Gastroesophageal sphincter (tissue), 4 donors: ENCODE measurements around the gene SERPING1. TPM values are rescaled to one million over a fixed set of nuclear protein-coding genes. Genes with fewer than 3 reads are reported as not detected.

ENCODE experiments used
- ATAC-seq: fragments of 150-250 bp; one replicate; pipeline ENCODE4 v1.9.1; 2016; ENCODE audit warnings: mild to moderate bottlenecking, moderate library complexity
- H3K27ac ChIP-seq, 4 donors: fragments of 200-600 bp; sonication (generic) in 3 of 4; 1 replicate in 3 of 4; 2 replicates in 1 of 4; pipeline ENCODE4 v1.5.1; 2016 to 2019
- H3K27me3 ChIP-seq: fragments of 200-600 bp; sonication (generic); one replicate; pipeline ENCODE4 v1.5.1; 2019
- H3K36me3 ChIP-seq, 2 donors: fragments of 200-600 bp; sonication (generic); one replicate each; pipeline ENCODE4 v1.5.1; 2019; ENCODE audit warnings: control low read depth in 1 of 2
- H3K4me1 ChIP-seq, 3 donors: fragments of 200-600 bp; sonication (generic); 1 replicate in 2 of 3; 2 replicates in 1 of 3; pipeline ENCODE4 v1.5.1; 2016 to 2019; ENCODE audit warnings: control low read depth in 2 of 3
- H3K4me3 ChIP-seq, 2 donors: fragments of 200-600 bp; sonication (generic); one replicate each; pipeline ENCODE4 v1.5.1; 2019; ENCODE audit warnings: mild to moderate bottlenecking in 1 of 2, moderate library complexity in 1 of 2
- H3K9me3 ChIP-seq, 3 donors: fragments of 200-600 bp; sonication (generic); one replicate each; pipeline ENCODE4 v1.5.1; 2017 to 2019; ENCODE audit warnings: control low read depth in 2 of 3
- EP300 ChIP-seq: sonication (generic); formaldehyde crosslinking; IDR thresholded peaks from one replicate; pipeline ENCODE4 v1.6.1; 2017; ENCODE audit warnings: antibody characterized with exemption, mild to moderate bottlenecking
- POLR2A ChIP-seq, 2 donors: fragments of 450-650 bp; IDR thresholded peaks; one replicate each; pipeline ENCODE4 v1.6.1; 2017; ENCODE audit warnings: antibody characterized with exemption in 2 of 2, mild to moderate bottlenecking in 2 of 2, moderate library complexity in 1 of 2
- POLR2AphosphoS5 ChIP-seq: sonication (generic); formaldehyde crosslinking; IDR thresholded peaks from one replicate; pipeline ENCODE4 v1.6.1; 2017; ENCODE audit warnings: antibody characterized with exemption
- WGBS, 2 donors: methylation state at CpG; one replicate each; pipeline ENCODE4 v1.1.5; 2018; ENCODE audit warnings: low coverage in 1 of 2; 5-methylcytosine and 5-hydroxymethylcytosine counted together
- total RNA-seq, 4 donors: library from RNA; depleted of rRNA; stranded (reverse); fragments of >200 nt; gene quantifications; one replicate each; pipeline ENCODE4 v1.1.0, GENCODE V29; 2016
- TF ChIP-seq, protein P1 (sequence below), 4 experiments: fragments of 200-600 bp in 2 of 4; fragments of 450-650 bp in 2 of 4; sonication (generic) in 1 of 4; IDR thresholded peaks; one replicate each; pipeline ENCODE4 v1.5.1; 2017 to 2019; ENCODE audit warnings: antibody characterized with exemption in 4 of 4, mild to moderate bottlenecking in 2 of 4, moderate library complexity in 2 of 4

Gene SERPING1
- total RNA-seq, 4 donors from 2014 or later: 237 to 689 (median 443) TPM

- Histone ChIP-seq H3K4me3 (peak overlapping the region in 1 of 2 donors; percentile 68), H3K9me3 (no peaks in the 10 kb centered on the region)
These were observed 1.1 kb upstream of the SERPING1 start for GRCh38 chr11:57596266-57596885.

DNA sequence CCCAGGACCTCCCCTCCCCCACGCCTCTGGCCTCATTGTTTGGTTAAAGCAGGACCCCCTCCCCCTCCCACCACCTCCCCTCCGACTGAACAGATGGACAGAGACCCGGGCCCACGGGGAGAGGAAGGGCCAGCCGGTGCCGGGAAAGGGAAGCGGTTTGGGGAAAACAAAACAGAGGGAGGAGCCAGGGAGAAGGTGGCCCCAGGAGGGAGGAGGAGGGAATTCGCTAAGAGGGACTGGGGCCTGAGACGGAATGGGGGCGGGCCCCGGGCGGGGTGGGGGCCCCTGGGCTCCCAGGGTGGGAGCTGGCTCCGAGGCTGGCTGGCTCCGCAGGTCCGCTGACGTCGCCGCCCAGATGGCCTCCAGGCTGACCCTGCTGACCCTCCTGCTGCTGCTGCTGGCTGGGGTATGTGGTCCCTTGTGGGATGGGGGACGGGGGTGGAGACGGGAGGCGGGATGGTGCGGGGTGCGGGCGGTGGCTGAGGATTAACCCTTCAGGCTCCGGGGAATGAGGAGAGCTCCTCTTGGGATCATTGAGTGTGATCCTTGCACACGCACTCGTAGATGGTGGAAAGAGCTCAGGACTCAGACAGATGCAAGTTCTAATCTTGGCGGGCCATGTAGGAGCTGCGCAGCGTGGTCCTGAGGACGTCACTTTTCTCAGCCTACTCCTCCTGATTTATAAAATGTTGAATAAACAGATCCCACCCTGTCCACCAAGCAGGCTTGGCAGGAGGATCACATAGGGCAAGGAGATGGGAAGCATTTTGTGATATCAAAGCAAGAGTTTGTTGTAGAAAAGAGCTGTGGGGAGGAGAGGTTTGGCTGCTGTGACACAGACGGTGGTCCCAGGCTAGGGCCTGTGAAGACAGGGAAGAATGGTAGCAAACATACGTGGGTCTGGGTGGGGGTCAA, 688 bp downstream of the SERPING1 start:
- peak overlapping the region; percentile 68 to 72 for H3K4me3 ChIP-seq
- WGBS, 2 donors: 6 to 11% methylated on average over 6 to 9 of the region's 33 CpGs
- H3K4me1 ChIP-seq: peaks cover 0 to 34% (median 4%) of the 10 kb centered on the region in 3 donors
- peak; percentile 62 for TF ChIP-seq POLR2AphosphoS5
- no peak for TF ChIP-seq POLR2A (IDR thresholded peaks at IDR 0.05)
- H3K36me3 ChIP-seq: peaks cover 0 to 31% of the 10 kb centered on the region in 2 donors
- peak; percentile 92 for ATAC-seq
- H3K27me3 ChIP-seq: no peaks in the 10 kb centered on the region
- no peaks in the 10 kb centered on the region for H3K9me3 ChIP-seq
- H3K27ac ChIP-seq: peak overlapping the region; percentile 81 to 93 (median 90)

More at GRCh38 chr11:57596266-57596885, 1.1 kb upstream of the SERPING1 start:
- WGBS, 2 donors: 76% methylated on average over 3 of the region's 5 CpGs; no CpG with 5 or more reads in 1 of the 2 donors
- TF ChIP-seq POLR2A (IDR thresholded peaks at IDR 0.05): no peak
- TF ChIP-seq EP300: no peak
- TF ChIP-seq, protein P1, sequence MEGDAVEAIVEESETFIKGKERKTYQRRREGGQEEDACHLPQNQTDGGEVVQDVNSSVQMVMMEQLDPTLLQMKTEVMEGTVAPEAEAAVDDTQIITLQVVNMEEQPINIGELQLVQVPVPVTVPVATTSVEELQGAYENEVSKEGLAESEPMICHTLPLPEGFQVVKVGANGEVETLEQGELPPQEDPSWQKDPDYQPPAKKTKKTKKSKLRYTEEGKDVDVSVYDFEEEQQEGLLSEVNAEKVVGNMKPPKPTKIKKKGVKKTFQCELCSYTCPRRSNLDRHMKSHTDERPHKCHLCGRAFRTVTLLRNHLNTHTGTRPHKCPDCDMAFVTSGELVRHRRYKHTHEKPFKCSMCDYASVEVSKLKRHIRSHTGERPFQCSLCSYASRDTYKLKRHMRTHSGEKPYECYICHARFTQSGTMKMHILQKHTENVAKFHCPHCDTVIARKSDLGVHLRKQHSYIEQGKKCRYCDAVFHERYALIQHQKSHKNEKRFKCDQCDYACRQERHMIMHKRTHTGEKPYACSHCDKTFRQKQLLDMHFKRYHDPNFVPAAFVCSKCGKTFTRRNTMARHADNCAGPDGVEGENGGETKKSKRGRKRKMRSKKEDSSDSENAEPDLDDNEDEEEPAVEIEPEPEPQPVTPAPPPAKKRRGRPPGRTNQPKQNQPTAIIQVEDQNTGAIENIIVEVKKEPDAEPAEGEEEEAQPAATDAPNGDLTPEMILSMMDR (IDR thresholded peaks at IDR 0.05): no peak
- TF ChIP-seq POLR2AphosphoS5: no peak
- peaks cover 0 to 13% of the 10 kb centered on the region in 2 donors for H3K36me3 ChIP-seq
- H3K4me1 ChIP-seq: peaks cover 0 to 34% (median 4%) of the 10 kb centered on the region in 3 donors
- H3K27ac ChIP-seq: peak overlapping the region in 2 of 4 donors; percentile 90 to 93
- no peaks in the 10 kb centered on the region for H3K27me3 ChIP-seq
- ATAC-seq: no peak

DNA sequence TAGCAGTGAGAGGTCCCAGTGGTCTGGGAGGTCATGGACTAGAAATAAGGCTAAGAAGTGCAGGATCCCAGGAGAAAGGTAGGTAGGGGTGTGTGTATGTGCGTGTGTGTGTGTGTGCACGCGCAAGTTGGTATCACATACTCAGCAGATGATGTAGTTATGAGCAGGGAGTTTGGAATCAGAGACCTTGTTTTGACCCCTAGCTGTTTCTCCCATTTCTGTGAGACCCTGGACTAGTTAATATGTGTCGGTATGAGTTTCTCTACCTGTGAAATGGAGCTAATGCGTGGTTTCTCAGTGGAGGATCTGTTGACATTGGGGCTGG, 1.3 kb downstream of the SERPING1 start:
- TF ChIP-seq EP300: no peak
- TF ChIP-seq POLR2AphosphoS5: peak; percentile 23
- TF ChIP-seq, protein P1 (IDR thresholded peaks at IDR 0.05): no peak
- no peak for TF ChIP-seq POLR2A (IDR thresholded peaks at IDR 0.05)
- H3K36me3 ChIP-seq: peaks cover 0 to 35% of the 10 kb centered on the region in 2 donors
- H3K4me3 ChIP-seq: peak overlapping the region; percentile 68 to 72
- no peak for ATAC-seq
- peaks cover 0 to 34% (median 4%) of the 10 kb centered on the region in 3 donors for H3K4me1 ChIP-seq
- H3K27ac ChIP-seq: peak overlapping the region; percentile 81 to 93 (median 90)
- WGBS, 2 donors: 29 to 52% methylated on average over 1 to 5 of the region's 5 CpGs
- no peaks in the 10 kb centered on the region for H3K9me3 ChIP-seq
- no peaks in the 10 kb centered on the region for H3K27me3 ChIP-seq

- peaks cover 0 to 34% (median 4%) of the 10 kb centered on the region in 3 donors for H3K4me1 ChIP-seq
- TF ChIP-seq POLR2A (IDR thresholded peaks at IDR 0.05) (no peak), POLR2AphosphoS5 (peak; percentile 12), EP300 (no peak)
- TF ChIP-seq, protein P1 (IDR thresholded peaks at IDR 0.05): no peak
- peak overlapping the region in 1 of 2 donors; percentile 68 for H3K4me3 ChIP-seq
- ATAC-seq: no peak
- H3K36me3 ChIP-seq: peaks cover 0 to 37% of the 10 kb centered on the region in 2 donors
- no peaks in the 10 kb centered on the region for H3K9me3 ChIP-seq
- no peaks in the 10 kb centered on the region for H3K27me3 ChIP-seq
- peak overlapping the region in 3 of 4 donors; percentile 89 to 93 (median 90) for H3K27ac ChIP-seq
- 9% methylated on average over 2 of the region's 2 CpGs; no CpG with 5 or more reads in 1 of the 2 donors for WGBS, 2 donors
These were observed 1.9 kb downstream of the SERPING1 start for GRCh38 chr11:57599381-57599780.

DNA sequence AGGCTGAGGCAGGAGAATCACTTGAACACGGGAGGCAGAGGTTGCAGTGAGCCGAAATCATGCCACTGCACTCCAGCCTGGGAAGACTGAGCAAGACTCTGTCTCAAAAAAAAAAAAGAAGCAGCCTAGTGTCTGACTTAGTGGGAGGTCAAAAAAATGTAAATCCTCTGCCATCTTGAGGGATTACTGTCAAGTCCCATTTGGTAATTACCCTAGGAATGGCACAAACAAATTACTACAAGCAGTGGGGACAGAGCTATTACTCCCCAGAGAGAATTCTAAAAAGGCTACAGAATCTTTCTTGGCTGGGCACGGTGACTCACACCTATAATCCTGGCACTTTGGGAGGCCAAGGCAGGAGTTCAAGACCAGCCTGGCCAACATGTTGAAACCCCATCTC, 3.8 kb downstream of the SERPING1 start:
- no peak overlapping the region for H3K27ac ChIP-seq
- no peak for ATAC-seq

More for the DNA sequence above, 3.8 kb downstream of the SERPING1 start:
- H3K27me3 ChIP-seq: no peaks in the 10 kb centered on the region
- H3K4me1 ChIP-seq: peaks cover 0 to 31% (median 4%) of the 10 kb centered on the region in 3 donors
- TF ChIP-seq POLR2A (IDR thresholded peaks at IDR 0.05) (no peak), EP300 (no peak), POLR2AphosphoS5 (no peak)
- TF ChIP-seq, protein P1 (IDR thresholded peaks at IDR 0.05): no peak
- H3K9me3 ChIP-seq: no peaks in the 10 kb centered on the region
- 89 to 100% methylated on average over 1 to 2 of the region's 3 CpGs for WGBS, 2 donors
- peaks cover 0 to 56% of the 10 kb centered on the region in 2 donors for H3K36me3 ChIP-seq
- H3K4me3 ChIP-seq: no peak overlapping the region
